Neutrophil (primary cell): ENCODE measurements around the gene DDX53.

Source experiments
- H3K27ac ChIP-seq: fragments of 200-600 bp; sonication (generic); 2 replicates; pipeline ENCODE4 v1.5.1; 2016; ENCODE audit warnings: mild to moderate bottlenecking, moderate library complexity
- H3K27me3 ChIP-seq: fragments of 200-600 bp; sonication (generic); 2 replicates; pipeline ENCODE4 v1.6.0; 2016; ENCODE audit warnings: mild to moderate bottlenecking
- H3K36me3 ChIP-seq: fragments of 200-600 bp; sonication (generic); 2 replicates; pipeline ENCODE4 v1.5.1; 2017
- H3K4me1 ChIP-seq, 2 experiments: fragments of 200-600 bp in 1 of 2; sonication (generic) in 1 of 2; 1 replicate in 1 of 2; 2 replicates in 1 of 2; pipeline versions ENCODE4 v1.5.1 to v1.6.1; 2013 to 2016; ENCODE audit warnings: low read depth in 1 of 2, low read length in 1 of 2, mild to moderate bottlenecking in 1 of 2, moderate library complexity in 1 of 2; ENCODE audit not compliant: control insufficient read depth in 1 of 2, insufficient read depth in 1 of 2
- H3K4me3 ChIP-seq, 2 experiments: fragments of 200-600 bp in 1 of 2; sonication (generic) in 1 of 2; 1 replicate in 1 of 2; 2 replicates in 1 of 2; pipeline ENCODE4 v1.5.1; 2013 to 2016; ENCODE audit warnings: low read depth in 1 of 2, low read length in 1 of 2, mild to moderate bottlenecking in 1 of 2, moderate library complexity in 1 of 2
- H3K9me3 ChIP-seq: fragments of 200-600 bp; sonication (generic); 2 replicates; pipeline ENCODE4 v1.5.1; 2016
- TF ChIP-seq, protein P1 (sequence below): fragments of 200-600 bp; sonication (generic); IDR thresholded peaks from 2 replicates; pipeline ENCODE4 v1.5.1; 2016; ENCODE audit warnings: antibody characterized with exemption

The DDX53 gene

DNA sequence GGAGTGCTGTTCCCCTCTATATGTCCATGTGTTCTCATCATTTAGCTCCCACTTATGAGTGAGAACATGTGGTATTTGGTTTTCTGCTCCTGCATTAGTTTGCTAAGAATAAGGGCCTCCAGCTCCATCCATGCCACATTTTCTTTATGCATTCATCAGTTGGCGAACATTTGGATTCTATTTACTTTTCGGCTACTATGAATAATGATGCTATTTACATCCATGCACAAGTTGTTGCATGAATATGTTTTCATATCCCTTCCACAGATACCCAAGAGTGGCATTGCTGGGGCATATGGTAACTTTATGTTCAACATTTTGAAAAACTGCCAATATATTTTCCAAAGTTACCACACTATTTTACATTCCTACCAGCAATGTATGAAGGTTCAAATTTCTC is 13.8 kb upstream of the DDX53 start:
- Histone ChIP-seq H3K27ac (no peak overlapping the region), H3K36me3 (no peaks in the 10 kb centered on the region), H3K9me3 (no peaks in the 10 kb centered on the region), H3K4me3 (no peak overlapping the region), H3K4me1 (no peaks in the 10 kb centered on the region), H3K27me3 (no peaks in the 10 kb centered on the region)
- TF ChIP-seq, protein P1, sequence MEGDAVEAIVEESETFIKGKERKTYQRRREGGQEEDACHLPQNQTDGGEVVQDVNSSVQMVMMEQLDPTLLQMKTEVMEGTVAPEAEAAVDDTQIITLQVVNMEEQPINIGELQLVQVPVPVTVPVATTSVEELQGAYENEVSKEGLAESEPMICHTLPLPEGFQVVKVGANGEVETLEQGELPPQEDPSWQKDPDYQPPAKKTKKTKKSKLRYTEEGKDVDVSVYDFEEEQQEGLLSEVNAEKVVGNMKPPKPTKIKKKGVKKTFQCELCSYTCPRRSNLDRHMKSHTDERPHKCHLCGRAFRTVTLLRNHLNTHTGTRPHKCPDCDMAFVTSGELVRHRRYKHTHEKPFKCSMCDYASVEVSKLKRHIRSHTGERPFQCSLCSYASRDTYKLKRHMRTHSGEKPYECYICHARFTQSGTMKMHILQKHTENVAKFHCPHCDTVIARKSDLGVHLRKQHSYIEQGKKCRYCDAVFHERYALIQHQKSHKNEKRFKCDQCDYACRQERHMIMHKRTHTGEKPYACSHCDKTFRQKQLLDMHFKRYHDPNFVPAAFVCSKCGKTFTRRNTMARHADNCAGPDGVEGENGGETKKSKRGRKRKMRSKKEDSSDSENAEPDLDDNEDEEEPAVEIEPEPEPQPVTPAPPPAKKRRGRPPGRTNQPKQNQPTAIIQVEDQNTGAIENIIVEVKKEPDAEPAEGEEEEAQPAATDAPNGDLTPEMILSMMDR, result no peak

DNA sequence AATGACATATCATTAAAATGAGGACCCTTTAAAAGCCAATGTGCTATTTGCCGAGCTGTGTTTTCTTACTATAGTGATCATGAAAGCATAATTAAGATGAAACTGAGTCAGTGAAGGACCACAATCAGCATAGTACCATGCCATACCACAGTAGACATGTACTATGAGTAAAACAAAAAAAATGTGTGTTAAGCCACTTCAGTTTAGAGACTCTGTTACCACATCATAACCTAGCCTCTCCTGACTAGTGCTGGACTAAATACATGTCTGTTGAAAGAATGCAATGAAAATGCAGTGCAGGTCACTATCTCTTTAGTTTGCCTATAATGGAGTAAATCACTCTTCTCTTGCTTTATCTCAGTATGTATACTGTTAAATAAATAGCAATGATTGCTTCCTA is 12.3 kb upstream of the DDX53 start:
- Histone ChIP-seq H3K27me3 (no peaks in the 10 kb centered on the region), H3K27ac (no peak overlapping the region), H3K4me1 (no peaks in the 10 kb centered on the region), H3K9me3 (no peaks in the 10 kb centered on the region), H3K4me3 (no peak overlapping the region), H3K36me3 (no peaks in the 10 kb centered on the region)
- TF ChIP-seq, protein P1, result no peak

DNA sequence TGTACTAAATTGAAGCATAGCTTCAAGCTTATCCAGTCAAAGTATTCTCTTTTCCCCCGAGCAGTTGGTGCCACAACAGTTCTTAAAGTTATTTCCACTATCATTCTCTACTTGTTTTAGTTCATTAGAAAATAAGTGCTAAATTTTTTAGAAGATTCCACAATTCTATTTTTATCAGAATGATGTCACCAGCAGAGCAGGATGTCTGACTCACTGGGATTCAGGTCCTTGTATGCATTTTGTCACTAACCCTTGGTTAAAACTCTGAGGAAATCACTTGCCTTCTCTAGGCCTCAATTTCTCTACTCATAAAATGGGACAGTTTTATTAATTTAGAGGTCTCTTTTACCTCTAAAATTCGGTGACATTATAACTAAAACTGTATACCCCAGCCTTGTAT is 3.4 kb downstream of the DDX53 start:
- H3K27ac ChIP-seq, result no peak overlapping the region
- TF ChIP-seq, protein P1, result no peak
- H3K4me3 ChIP-seq, result no peak overlapping the region
- no peaks in the 10 kb centered on the region for H3K9me3 ChIP-seq
- no peaks in the 10 kb centered on the region for H3K27me3 ChIP-seq
- no peaks in the 10 kb centered on the region for H3K4me1 ChIP-seq
- H3K36me3 ChIP-seq, result no peaks in the 10 kb centered on the region

DNA sequence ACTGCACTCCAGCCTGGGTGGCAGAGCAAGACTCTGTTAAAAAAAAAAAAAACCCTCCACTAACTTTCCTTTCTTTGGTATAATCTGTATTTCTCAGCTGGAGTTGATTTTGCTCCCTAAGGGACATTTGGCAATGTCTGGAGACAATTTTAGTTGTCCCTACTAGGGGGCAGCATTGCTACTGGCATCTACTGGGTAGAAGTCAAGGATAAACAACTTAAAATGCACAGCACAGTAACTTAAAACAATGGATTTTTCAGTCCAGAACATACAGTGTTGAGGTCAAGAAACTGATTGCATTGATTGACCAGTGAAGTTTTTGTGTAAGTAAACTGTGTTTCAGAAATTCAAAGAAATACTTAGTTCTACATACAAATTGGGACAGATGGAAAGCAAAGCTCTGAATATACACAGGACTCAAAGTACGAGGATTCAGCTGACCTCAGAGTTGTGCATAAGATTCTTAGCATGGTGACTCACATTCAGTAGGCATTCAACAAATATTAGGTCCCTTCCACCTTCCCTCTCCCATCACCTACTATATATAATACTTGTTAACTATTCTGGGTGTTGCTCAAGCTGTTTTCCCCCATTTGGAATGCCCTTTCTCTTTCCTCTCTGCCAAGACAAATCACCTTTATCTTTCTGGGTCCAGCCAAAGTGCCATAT is 8.8 kb downstream of the DDX53 start:
- TF ChIP-seq, protein P1, result no peak
- Histone ChIP-seq H3K27me3 (no peaks in the 10 kb centered on the region), H3K4me1 (no peaks in the 10 kb centered on the region), H3K4me3 (no peak overlapping the region), H3K27ac (no peak overlapping the region), H3K9me3 (no peaks in the 10 kb centered on the region), H3K36me3 (no peaks in the 10 kb centered on the region)

GRCh38 chrX:23012162-23012561 is 12.4 kb downstream of the DDX53 start:
- no peaks in the 10 kb centered on the region for H3K36me3 ChIP-seq
- H3K27me3 ChIP-seq, result no peaks in the 10 kb centered on the region
- H3K27ac ChIP-seq, result no peak overlapping the region
- TF ChIP-seq, protein P1, result no peak
- no peak overlapping the region for H3K4me3 ChIP-seq
- H3K4me1 ChIP-seq, result no peaks in the 10 kb centered on the region
- H3K9me3 ChIP-seq, result no peaks in the 10 kb centered on the region
